GM12891 (cell line): ENCODE measurements around the gene EMID1.

Source experiments
- PAX5 ChIP-seq: IDR thresholded peaks from 2 replicates; pipeline ENCODE4 v1.6.1; 2011; ENCODE audit warnings: low read length, moderate library complexity, mild to moderate bottlenecking; ENCODE audit not compliant: insufficient read depth, severe bottlenecking
- POLR2A ChIP-seq: IDR thresholded peaks from 2 replicates; pipeline ENCODE4 v1.6.1; 2011; ENCODE audit warnings: low read depth, low read length, control low read depth
- POLR2AphosphoS5 ChIP-seq: IDR thresholded peaks from 2 replicates; pipeline ENCODE4 v1.6.1; 2011; ENCODE audit warnings: low read depth, low read length, control low read depth
- POU2F2 ChIP-seq: IDR thresholded peaks from 2 replicates; pipeline ENCODE4 v1.6.1; 2011; ENCODE audit warnings: low read depth, mild to moderate bottlenecking, control low read depth, low read length, moderate library complexity
- SPI1 ChIP-seq: IDR thresholded peaks from 2 replicates; pipeline ENCODE4 v1.6.1; 2011; ENCODE audit warnings: low read depth, low read length, control low read depth
- TAF1 ChIP-seq: IDR thresholded peaks from 2 replicates; pipeline ENCODE4 v1.6.1; 2011; ENCODE audit warnings: low read depth, low read length, control low read depth

GRCh38 chr22:29214232-29214631, 8.5 kb downstream of the EMID1 start:
- TF ChIP-seq POLR2A (no peak), SPI1 (no peak), POLR2AphosphoS5 (no peak), TAF1 (no peak), POU2F2 (no peak), PAX5 (no peak)
